ENCODE data around the gene SHH.

DNA sequence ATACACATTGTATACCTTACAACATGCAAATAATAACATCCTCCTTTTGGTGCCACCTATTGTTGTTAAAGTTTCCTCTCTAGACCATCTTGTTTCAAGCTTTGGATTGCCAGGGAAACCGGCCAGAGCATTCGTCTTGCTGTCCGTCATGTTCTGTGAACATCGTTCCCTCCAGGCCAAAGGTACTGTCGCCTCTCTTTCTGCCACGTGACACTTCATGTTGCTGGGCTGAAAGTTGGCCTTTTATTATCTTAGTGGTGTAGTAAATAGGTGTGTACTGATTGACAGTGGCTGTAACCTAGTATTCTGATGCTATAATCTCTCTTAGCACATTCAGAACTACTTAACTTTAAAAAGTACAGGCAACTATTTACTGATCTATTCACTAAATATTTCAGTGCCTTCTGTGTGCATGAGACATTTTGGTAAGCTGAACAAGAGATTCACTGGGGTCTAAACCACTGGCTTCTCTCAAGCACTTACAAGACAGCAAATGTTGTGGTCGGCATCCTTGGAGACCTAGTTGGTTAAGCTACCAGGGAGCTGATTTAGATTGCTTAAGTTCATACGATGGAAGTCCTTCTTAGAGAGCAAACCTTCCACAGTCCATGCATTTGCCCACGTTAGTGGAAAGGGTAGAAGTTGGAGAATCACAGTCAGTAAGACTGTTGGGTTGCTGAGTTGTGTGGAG, 52.4 kb downstream of the SHH start:
- TF ChIP-seq, protein P1, sequence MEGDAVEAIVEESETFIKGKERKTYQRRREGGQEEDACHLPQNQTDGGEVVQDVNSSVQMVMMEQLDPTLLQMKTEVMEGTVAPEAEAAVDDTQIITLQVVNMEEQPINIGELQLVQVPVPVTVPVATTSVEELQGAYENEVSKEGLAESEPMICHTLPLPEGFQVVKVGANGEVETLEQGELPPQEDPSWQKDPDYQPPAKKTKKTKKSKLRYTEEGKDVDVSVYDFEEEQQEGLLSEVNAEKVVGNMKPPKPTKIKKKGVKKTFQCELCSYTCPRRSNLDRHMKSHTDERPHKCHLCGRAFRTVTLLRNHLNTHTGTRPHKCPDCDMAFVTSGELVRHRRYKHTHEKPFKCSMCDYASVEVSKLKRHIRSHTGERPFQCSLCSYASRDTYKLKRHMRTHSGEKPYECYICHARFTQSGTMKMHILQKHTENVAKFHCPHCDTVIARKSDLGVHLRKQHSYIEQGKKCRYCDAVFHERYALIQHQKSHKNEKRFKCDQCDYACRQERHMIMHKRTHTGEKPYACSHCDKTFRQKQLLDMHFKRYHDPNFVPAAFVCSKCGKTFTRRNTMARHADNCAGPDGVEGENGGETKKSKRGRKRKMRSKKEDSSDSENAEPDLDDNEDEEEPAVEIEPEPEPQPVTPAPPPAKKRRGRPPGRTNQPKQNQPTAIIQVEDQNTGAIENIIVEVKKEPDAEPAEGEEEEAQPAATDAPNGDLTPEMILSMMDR (IDR thresholded peaks at IDR 0.05): no peak
- TF ChIP-seq POLR2A (IDR thresholded peaks at IDR 0.05): no peak
